HCT116 (cell line): Measurements from ENCODE around the gene NEK9. TPM values are rescaled to one million over a fixed set of nuclear protein-coding genes. Genes with fewer than 3 reads are reported as not detected.

Experiments used
- ATAC-seq: fragments of 200-7000 bp; cut with Tn5 transposase; 2 replicates; pipeline ENCODE4 v1.9.1; 2020; ENCODE audit warnings: mild to moderate bottlenecking, moderate library complexity
- BruUV-seq: library from RNA; stranded (reverse); fragments of 400-500 nt; replicated peaks from 2 replicates; lab custom pipeline; 2021; lab: Mats Ljungman, UMichigan
- CTCF ChIA-PET: fragments of 300-600 bp; sonication (Branson Sonifier 250); formaldehyde crosslinking; loops from one replicate; lab custom pipeline; 2021; ENCODE audit warnings: antibody characterized with exemption; lab: Charles Lee
- POLR2A ChIA-PET: fragments of 300-600, 350-600 bp; sonication (Branson Sonifier 250); formaldehyde crosslinking; loops from one replicate; lab custom pipeline; 2021; ENCODE audit warnings: antibody characterized with exemption; lab: Charles Lee
- RAD21 ChIA-PET, 2 experiments: fragments of 300-600 bp; sonication (Branson Sonifier 250); formaldehyde crosslinking; loops; one replicate each; lab custom pipeline; 2023; ENCODE audit warnings: low total read pairs in 2 of 2; ENCODE audit not compliant: uncharacterized antibody in 2 of 2, unreplicated experiment in 2 of 2, low non-redundant PET in 1 of 2; lab: Charles Lee
- DNase-seq: peaks from one replicate; pipeline ENCODE4 v3.0.0-alpha.2; 2010; ENCODE audit warnings: low read depth, low spot score
- H2AFZ ChIP-seq: fragments of 200-600 bp; shearing (Covaris generic), sonication (generic); 2 replicates; pipeline ENCODE4 v1.6.1; 2017; ENCODE audit warnings: low read depth, mixed run types, mixed read lengths, antibody characterized with exemption, low read length; ENCODE audit not compliant: poor library complexity, severe bottlenecking
- H3K27ac ChIP-seq: 2 replicates; pipeline ENCODE4 v1.5.1; 2012; ENCODE audit warnings: low read depth, low read length
- H3K27me3 ChIP-seq: fragments of 200-600 bp; sonication (generic); 2 replicates; pipeline ENCODE4 v1.6.1; 2016; ENCODE audit warnings: mixed run types, low read length, mixed read lengths; ENCODE audit not compliant: insufficient read depth
- H3K36me3 ChIP-seq, 2 experiments: fragments of 200-500 bp in 1 of 2; fragments of 200-600 bp in 1 of 2; sonication (Bioruptor generic) in 1 of 2; sonication (generic) in 1 of 2; 2 replicates each; pipeline versions ENCODE4 v1.5.1 to v1.6.1; 2014 to 2016; ENCODE audit warnings: low read length in 2 of 2, inconsistent platforms in 1 of 2, mixed read lengths in 1 of 2, mixed run types in 1 of 2; ENCODE audit not compliant: insufficient read depth in 2 of 2, control insufficient read depth in 1 of 2
- H3K4me1 ChIP-seq, 2 experiments: fragments of 200-600 bp in 1 of 2; sonication (generic) in 1 of 2; 2 replicates each; pipeline versions ENCODE4 v1.5.1 to v1.6.1; 2012 to 2017; ENCODE audit warnings: low read length in 2 of 2, inconsistent platforms in 1 of 2, mild to moderate bottlenecking in 1 of 2, mixed read lengths in 1 of 2, mixed run types in 1 of 2, moderate library complexity in 1 of 2; ENCODE audit not compliant: insufficient read depth in 2 of 2, control insufficient read depth in 1 of 2
- H3K4me2 ChIP-seq: fragments of 200-600 bp; sonication (generic); 2 replicates; pipeline ENCODE4 v1.6.1; 2017; ENCODE audit warnings: mixed run types, low read length, mixed read lengths
- H3K4me3 ChIP-seq, 2 experiments: fragments of 200-600 bp in 1 of 2; sonication (generic) in 1 of 2; replicated peaks in 1 of 2; 2 replicates each; pipeline ENCODE4 v1.5.1; 2011 to 2016; ENCODE audit warnings: low read length in 2 of 2, control low read depth in 1 of 2, low read depth in 1 of 2, mild to moderate bottlenecking in 1 of 2, mixed read lengths in 1 of 2, mixed run types in 1 of 2
- H3K79me2 ChIP-seq: fragments of 200-600 bp; sonication (generic); 2 replicates; pipeline ENCODE4 v1.6.1; 2017; ENCODE audit warnings: mild to moderate bottlenecking, mixed run types, low read length, moderate library complexity, mixed read lengths; ENCODE audit not compliant: insufficient read depth
- H3K9ac ChIP-seq: fragments of 200-600 bp; sonication (generic); 2 replicates; pipeline ENCODE4 v1.6.1; 2016; ENCODE audit warnings: low read length, mixed read lengths
- H3K9me2 ChIP-seq: fragments of 200-600 bp; sonication (generic), shearing (Covaris generic); 2 replicates; pipeline ENCODE4 v1.6.1; 2017; ENCODE audit warnings: mixed run types, mild to moderate bottlenecking, moderate library complexity; ENCODE audit not compliant: insufficient read depth
- H3K9me3 ChIP-seq, 2 experiments: fragments of 200-500 bp in 1 of 2; fragments of 200-600 bp in 1 of 2; sonication (Bioruptor generic) in 1 of 2; sonication (generic) in 1 of 2; 2 replicates each; pipeline ENCODE4 v1.6.1; 2014 to 2017; ENCODE audit warnings: low read length in 2 of 2, mixed read lengths in 2 of 2, inconsistent platforms in 1 of 2, low read depth in 1 of 2, mild to moderate bottlenecking in 1 of 2, mixed run types in 1 of 2, moderate library complexity in 1 of 2; ENCODE audit not compliant: control insufficient read depth in 1 of 2, insufficient read depth in 1 of 2
- H4K20me1 ChIP-seq: fragments of 200-600 bp; sonication (generic), shearing (Covaris generic); 2 replicates; pipeline ENCODE4 v1.6.1; 2017; ENCODE audit warnings: mixed run types, mild to moderate bottlenecking, moderate library complexity; ENCODE audit not compliant: insufficient read depth
- CTCF ChIP-seq, 3 experiments: fragments of 200-600 bp in 1 of 3; sonication (generic) in 1 of 3; IDR thresholded peaks in 2 of 3; conservative IDR thresholded peaks in 1 of 3; 2 replicates each; pipeline ENCODE4 v1.5.1; 2012 to 2017; ENCODE audit warnings: low read depth in 2 of 3, low read length in 2 of 3, antibody characterized with exemption in 1 of 3, borderline replicate concordance in 1 of 3, control low read depth in 1 of 3, mild to moderate bottlenecking in 1 of 3, mixed read lengths in 1 of 3, mixed run types in 1 of 3, moderate library complexity in 1 of 3; ENCODE audit not compliant: insufficient read depth in 1 of 3
- EGR1 ChIP-seq: IDR thresholded peaks from 2 replicates; pipeline ENCODE4 v1.6.1; 2012; ENCODE audit warnings: low read depth
- EZH2 ChIP-seq: fragments of 200-600 bp; sonication (generic); IDR thresholded peaks from 2 replicates; pipeline ENCODE4 v1.6.1; 2017; ENCODE audit warnings: antibody characterized with exemption, mixed run types
- JUND ChIP-seq: IDR thresholded peaks from 2 replicates; pipeline ENCODE4 v1.6.1; 2012
- MAX ChIP-seq: IDR thresholded peaks from 2 replicates; pipeline ENCODE4 v1.6.1; 2012
- POLR2AphosphoS5 ChIP-seq: IDR thresholded peaks from 2 replicates; pipeline ENCODE4 v1.6.1; 2011; ENCODE audit warnings: mild to moderate bottlenecking, low read depth, low read length, moderate library complexity
- RAD21 ChIP-seq: IDR thresholded peaks from 2 replicates; pipeline ENCODE4 v1.6.1; 2012; ENCODE audit warnings: low read depth, mild to moderate bottlenecking
- REST ChIP-seq: IDR thresholded peaks from 2 replicates; pipeline ENCODE4 v1.6.1; 2012; ENCODE audit warnings: low read depth
- SP1 ChIP-seq: IDR thresholded peaks from 2 replicates; pipeline ENCODE4 v1.6.1; 2012; ENCODE audit warnings: low read depth
- SRF ChIP-seq: IDR thresholded peaks from 2 replicates; pipeline ENCODE4 v1.6.1; 2012; ENCODE audit warnings: low read depth
- ZBTB33 ChIP-seq: IDR thresholded peaks from 2 replicates; pipeline ENCODE4 v1.6.1; 2011; ENCODE audit warnings: mild to moderate bottlenecking, low read length, moderate library complexity; ENCODE audit not compliant: insufficient replicate concordance; ENCODE audit errors: extremely low read depth
- ZNF274 ChIP-seq: fragments of 200-500 bp; sonication (Bioruptor generic); IDR thresholded peaks from 2 replicates; pipeline ENCODE4 v1.6.1; 2014; ENCODE audit warnings: mild to moderate bottlenecking, low read depth, low read length, inconsistent platforms
- intact Hi-C: fragments of 100-400 bp; cut with micrococcal nuclease; formaldehyde crosslinking; loops from 2 replicates; pipeline ENCODE4 v1.10.0; 2022
- total RNA-seq: library from RNA; stranded (reverse); gene quantifications from one replicate; pipeline ENCODE4 v1.2.1, GENCODE V29; 2021; ENCODE audit not compliant: unreplicated experiment

The NEK9 gene
- total RNA-seq, 1 experiment from 2014 or later = 64.4 TPM

- peak; percentile 89 for TF ChIP-seq MAX
- TF ChIP-seq RAD21 = 0 out of 2 replicates have a peak, but pooled peaks have one; percentile 2
- TF ChIP-seq ZBTB33 = no peak
These were observed at the start of gene NEK9 (continued) for GRCh38 chr14:75126679-75127473.

- ChIA-PET CTCF (no interaction called here), RAD21 (no interaction called here), POLR2A (no interaction called here)
- Histone ChIP-seq H3K9me2 (no peaks in the 10 kb centered on the region), H3K9ac (peak within 1 kb of the TSS; percentile 84), H3K9me3 (no peaks in the 10 kb centered on the region), H4K20me1 (0 out of 2 replicates have a peak, but pooled peaks cover 4% of the 10 kb centered on the region), H3K4me3 (peak within 1 kb of the TSS; percentile 67 to 88), H3K4me2 (peak within 1 kb of the TSS; percentile 76), H2AFZ (peak within 1 kb of the TSS; percentile 71), H3K27ac (peak within 1 kb of the TSS; percentile 93), H3K4me1 (peaks cover 2 to 13% of the 10 kb centered on the region in 2 experiments; a peak in 2 of 4 replicates), H3K27me3 (no peaks in the 10 kb centered on the region), H3K36me3 (no peaks in the 10 kb centered on the region), H3K79me2 (peaks cover 52% of the 10 kb centered on the region)
- intact Hi-C loops = loop anchor here (1.0 to 2.0 kb wide), 3 partner anchors 24 to 118 kb away; no protein-coding TSS in a partner anchor
- peak; percentile 80 for ATAC-seq
- DNase-seq = peak; percentile 78
- TSS peak; percentile 81 for BruUV-seq
- no peak for TF ChIP-seq ZNF274
- peak; percentile 95 for TF ChIP-seq EGR1
- TF ChIP-seq POLR2AphosphoS5 = peak; percentile 54
- TF ChIP-seq JUND = no peak
- TF ChIP-seq EZH2 = no peak
- no peak for TF ChIP-seq REST
- TF ChIP-seq CTCF (IDR thresholded peaks at IDR 0.05 in 2 of 3, conservative IDR thresholded peaks at IDR 0.05 in 1 of 3; ENCODE audit: borderline replicate concordance in 1 of 3, insufficient read depth in 1 of 3, low read depth in 2 of 3, low read length in 2 of 3) = no peak
- TF ChIP-seq RAD21 = no peak
- no peak for TF ChIP-seq SRF
- no peak; the same call in 1 of the 2 replicates for TF ChIP-seq SP1
These were observed 49.4 kb upstream of the NEK9 start, which contains the start of gene TMED10 for GRCh38 chr14:75176142-75176820. TMED10 (minus strand) TSS chr14:75176612; CDS start chr14:75176579, 33 bp downstream.
